Ovary (tissue), 3 donors: Measurements from ENCODE around the gene HHAT.

ENCODE experiments used
- POLR2A ChIP-seq: fragments of 450-650 bp; IDR thresholded peaks from one replicate; pipeline ENCODE4 v1.6.1; 2017; ENCODE audit warnings: antibody characterized with exemption, mild to moderate bottlenecking, moderate library complexity
- TF ChIP-seq, protein P1 (sequence below), 3 donors: fragments of 450-650 bp in 2 of 3; fragments of 200-600 bp in 1 of 3; IDR thresholded peaks; one replicate each; pipeline versions ENCODE4 v1.5.1 to v1.8.0; 2016 to 2022; ENCODE audit warnings: antibody characterized with exemption in 3 of 3, mild to moderate bottlenecking in 1 of 3
- donor health status: DM: no; HTN: no; CAD: no.

GRCh38 chr1:210540288-210540687 lies 211.6 kb downstream of the HHAT start:
- TF ChIP-seq, protein P1, sequence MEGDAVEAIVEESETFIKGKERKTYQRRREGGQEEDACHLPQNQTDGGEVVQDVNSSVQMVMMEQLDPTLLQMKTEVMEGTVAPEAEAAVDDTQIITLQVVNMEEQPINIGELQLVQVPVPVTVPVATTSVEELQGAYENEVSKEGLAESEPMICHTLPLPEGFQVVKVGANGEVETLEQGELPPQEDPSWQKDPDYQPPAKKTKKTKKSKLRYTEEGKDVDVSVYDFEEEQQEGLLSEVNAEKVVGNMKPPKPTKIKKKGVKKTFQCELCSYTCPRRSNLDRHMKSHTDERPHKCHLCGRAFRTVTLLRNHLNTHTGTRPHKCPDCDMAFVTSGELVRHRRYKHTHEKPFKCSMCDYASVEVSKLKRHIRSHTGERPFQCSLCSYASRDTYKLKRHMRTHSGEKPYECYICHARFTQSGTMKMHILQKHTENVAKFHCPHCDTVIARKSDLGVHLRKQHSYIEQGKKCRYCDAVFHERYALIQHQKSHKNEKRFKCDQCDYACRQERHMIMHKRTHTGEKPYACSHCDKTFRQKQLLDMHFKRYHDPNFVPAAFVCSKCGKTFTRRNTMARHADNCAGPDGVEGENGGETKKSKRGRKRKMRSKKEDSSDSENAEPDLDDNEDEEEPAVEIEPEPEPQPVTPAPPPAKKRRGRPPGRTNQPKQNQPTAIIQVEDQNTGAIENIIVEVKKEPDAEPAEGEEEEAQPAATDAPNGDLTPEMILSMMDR (IDR thresholded peaks at IDR 0.05) = no peak
- TF ChIP-seq POLR2A = no peak
